Right forelimb (tissue), 1 donor: ENCODE results near the gene SEC14L3.
"Not testable (repeated sequence)": the region's sequence is repeated elsewhere in the genome, so short reads cannot be mapped to it uniquely, and the experiment has no call there.

Source experiments
- DNase-seq: peaks from one replicate; pipeline ENCODE4 v3.0.0-alpha.2; 2018

Gene SEC14L3

GRCh38 chr22:30485362-30485988, 13.7 kb upstream of the SEC14L3 start:
- DNase-seq = peak; percentile 61

DNA sequence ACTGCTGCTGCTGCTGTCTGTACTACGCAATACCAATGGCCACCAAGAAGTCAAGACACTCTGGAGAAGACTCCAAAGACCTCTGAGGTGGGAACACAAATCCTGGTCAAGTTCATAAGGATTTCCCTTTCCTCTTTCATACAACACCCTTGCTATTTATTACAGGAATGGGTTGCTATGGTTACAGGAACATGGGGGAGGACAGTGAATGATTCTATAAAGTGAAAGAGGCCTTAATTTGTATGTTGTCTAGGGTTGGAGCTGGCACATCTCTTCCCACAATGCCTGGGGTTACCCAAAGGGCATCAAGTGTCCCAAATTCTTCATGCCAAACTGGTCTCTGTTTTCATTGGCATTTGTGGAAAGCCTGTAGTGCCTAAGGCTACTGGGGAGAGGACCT, 11.4 kb upstream of the SEC14L3 start:
- no peak for DNase-seq

DNA sequence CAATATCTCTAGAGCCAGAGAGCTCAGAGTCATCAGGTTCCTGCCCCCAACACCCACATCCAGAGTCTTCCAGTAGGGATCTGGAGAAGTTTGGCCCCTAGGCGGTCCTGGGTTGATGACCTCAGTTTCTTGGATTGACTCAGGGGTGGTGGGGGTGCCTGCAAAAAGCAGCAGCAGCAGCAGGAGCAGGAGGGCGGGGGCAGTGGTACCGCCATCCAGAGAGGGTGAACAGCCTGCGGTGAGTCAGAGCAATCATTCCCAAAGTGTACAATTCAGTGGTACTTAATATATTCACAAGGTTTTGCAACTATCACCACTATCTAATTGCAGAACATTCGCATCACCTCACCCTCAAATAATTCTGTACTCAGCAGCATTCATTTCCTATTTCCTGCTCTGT, 9.9 kb upstream of the SEC14L3 start:
- no peak for DNase-seq

DNA sequence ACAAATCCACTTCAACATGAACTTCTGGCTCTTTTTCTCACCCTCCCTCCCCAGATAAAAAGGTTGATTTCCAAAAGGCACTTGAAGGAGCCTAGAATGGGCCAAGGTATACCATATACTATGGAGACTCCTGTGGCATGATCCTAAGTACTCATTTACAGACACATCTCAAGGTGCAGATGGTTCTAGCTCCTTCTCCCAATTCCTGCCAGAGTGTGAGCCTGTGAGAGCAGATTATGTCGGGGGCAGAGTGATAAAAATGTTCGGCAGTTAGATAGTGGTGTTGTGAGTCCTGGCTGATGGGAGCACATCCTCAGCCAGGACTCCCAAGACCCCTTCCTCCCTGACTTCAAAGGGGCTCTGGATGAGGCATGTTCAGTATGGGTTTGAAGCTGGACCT, 8.2 kb upstream of the SEC14L3 start:
- no peak for DNase-seq

DNA sequence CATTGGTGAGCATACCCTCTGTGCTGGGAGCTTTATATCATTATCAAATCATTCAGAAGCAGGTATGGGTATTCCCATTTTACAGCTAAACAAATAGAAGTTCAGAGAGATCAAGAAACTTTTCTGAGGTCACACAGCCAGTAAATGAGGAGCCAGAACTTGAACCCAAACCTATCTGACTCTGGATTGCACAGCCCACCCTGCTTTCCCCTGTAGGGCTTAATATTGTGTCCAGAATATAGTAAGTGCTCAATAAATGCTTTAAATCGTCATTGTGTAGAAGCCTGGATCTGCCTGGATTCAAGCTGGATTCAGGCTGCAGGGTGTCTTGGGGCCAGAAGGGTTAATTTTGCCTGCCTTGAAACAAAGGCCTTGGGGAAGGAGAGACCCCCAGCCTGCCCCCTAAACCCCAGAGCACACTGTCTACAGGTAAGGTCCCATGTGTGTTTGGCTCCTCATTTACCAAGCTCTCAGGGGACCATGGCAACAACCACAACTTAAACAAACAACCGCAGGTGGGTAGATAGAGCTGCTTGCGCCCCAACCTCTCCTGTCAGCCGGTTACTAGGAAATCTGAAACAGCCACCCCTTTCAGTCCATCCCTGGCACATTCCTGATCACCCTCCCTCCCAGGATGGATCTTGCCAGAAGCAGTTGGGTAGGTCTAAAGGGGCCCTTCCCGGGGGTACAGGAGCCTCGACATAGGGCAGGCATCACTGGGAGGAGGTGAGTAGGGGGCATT, 3.0 kb upstream of the SEC14L3 start:
- no peak for DNase-seq

- no peak for DNase-seq
These were observed 2.3 kb upstream of the SEC14L3 start for GRCh38 chr22:30474121-30474520.

DNA sequence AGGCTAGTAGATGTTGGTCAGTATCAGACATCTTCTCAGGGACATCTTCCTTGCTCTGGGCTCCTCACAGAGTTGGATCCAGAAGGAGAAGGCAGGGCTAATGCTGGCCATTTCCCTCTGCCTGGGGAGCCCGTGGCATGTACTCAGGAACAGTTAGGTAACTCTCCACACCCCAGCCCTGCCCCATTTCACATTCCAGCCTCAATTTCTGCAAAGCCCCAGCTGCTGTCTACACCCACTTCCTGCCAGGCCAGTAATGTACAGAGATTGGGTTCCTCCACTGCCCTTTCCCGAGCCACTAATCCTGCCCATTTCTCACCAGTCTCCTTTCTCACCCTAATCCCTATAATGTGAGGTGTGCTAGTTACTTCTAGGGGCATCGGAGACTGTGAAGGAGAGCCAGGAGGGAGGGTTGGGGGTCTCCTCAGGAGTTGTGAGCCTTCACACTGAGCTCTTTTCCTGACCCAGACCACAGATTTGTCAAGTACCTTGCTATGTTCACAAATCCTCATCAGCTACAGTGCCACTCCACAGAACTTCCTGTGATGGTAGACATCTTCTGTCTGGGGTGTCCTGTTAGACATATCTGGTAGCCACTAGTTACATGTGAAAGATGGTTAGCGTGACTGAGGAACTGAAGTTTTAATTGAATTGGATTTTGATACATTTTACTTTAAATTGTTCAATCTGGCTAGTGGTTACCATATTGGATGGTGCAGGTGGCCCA, 1.3 kb upstream of the SEC14L3 start:
- no peak for DNase-seq

DNA sequence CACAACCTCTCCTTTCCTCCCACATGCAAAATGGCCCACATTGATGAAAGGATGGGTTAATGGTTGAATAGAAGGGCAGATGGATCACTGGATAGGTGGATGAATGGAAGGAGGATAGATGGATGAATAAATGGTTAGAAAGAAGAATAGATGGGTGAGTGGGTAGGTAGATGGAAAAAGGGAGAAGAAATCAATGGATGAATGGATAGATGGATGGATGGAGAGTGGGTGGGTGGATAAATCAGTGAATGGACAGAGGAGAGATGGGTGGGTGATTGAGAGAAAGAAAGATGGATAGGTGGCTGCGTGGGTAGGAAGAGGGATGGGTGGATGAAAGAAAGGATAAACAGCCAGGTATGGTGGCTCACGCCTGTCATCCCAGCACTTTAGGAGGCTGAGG, 1.2 kb downstream of the SEC14L3 start:
- DNase-seq = no peak

GRCh38 chr22:30469165-30469564, 2.7 kb downstream of the SEC14L3 start:
- no peak for DNase-seq

DNA sequence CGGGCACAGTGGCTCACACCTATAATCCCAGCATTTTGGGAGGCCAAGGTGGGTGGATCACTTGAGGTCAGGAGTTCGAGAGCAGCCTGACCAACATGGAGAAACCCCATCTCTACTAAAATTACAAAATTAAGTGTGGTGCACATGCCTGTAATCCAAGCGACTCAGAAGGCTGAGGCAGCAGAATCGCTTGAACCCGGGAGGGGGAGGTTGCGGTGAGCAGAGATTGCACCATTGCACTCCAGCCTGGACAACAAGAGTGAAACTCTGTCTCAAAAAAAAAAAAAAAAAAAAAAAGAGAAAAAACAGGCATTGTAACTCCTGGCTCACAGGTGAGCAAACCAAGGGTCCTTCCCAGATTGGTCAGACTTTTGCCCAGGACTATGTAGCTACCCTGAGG, 11.3 kb downstream of the SEC14L3 start:
- DNase-seq = not testable (repeated sequence)

DNA sequence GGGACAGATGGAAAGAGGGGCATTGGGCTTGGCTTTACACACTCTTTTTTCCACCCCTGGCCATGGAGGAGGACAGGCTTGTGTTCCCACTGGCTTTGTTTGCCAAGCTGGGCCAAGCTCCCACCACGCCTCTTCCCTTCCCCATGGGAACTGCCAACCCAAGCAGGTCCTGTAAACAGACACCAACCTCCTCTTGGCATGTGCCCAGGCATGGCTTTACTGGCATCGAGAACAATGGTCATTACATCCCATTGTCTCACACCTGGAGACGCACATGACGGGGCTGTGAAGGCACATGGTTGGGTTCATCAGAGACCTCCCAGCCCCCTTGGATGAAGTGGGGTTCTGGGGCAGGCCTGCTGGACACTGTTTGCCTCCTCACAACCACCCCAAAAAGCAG, 11.7 kb downstream of the SEC14L3 start:
- no peak for DNase-seq

DNA sequence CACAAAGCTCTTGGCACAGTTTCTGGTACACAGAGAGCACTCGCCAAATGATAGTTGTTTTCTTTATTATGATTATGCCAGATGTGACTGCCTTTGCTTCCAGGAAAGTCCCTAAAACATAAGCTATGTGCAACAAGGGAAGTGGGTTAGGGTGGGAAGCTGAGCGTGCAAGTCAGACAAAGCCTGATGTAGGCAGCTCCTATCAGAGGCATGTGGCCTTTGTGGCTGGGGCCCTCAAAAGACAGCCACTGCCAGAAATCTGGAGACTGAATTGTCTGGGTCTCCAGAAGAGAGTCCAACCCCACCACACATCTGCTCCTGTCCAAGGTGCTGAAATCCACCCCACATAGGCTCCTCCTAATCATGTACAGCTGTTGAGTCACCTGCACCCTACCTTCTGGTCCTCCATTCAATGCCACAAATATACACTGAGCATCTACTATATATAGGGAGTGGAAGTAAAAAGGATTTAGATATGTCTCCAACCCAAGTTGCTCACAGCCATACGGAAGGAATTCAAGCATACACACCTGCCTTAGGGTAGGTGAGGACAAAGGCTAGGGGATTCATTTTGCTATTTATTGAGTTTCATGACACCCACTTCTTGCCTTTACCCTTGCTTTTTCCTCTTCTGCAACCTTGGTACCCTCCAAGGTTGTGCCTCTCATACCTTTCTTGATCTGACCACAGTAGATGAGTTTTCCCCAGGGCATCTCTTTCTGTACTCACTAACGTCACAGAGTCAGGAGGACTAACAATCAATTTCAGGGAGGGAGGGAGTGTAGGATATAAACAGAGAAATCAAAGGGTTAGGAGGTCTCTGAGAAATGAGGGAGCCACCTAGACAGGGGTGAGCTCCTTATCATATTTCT, 12.4 kb downstream of the SEC14L3 start:
- DNase-seq = no peak

- no peak for DNase-seq
These were observed 13.8 kb downstream of the SEC14L3 start for GRCh38 chr22:30457981-30458380.

GRCh38 chr22:30455075-30455840, 16.6 kb downstream of the SEC14L3 start:
- no peak for DNase-seq

- no peak for DNase-seq
These were observed 17.9 kb downstream of the SEC14L3 start for GRCh38 chr22:30453731-30454510.

DNA sequence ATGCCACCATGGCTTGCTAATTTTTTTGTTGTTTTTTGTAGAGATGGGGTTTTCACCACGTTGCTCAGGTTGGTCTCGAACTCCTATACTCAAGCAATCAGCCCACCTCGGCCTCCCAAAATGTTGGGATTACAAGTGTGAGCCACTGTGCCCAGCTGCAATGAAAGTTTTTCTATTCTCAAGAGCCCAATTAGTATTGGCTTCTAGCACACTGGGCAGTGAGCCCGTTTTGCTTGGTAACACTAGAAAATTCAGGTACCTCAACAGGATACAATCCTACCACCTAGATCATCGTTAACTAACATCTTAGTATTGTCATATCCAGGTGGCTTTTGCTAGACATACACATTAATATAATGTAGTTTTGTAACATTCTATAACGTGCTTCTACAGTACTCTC, 19.0 kb downstream of the SEC14L3 start:
- DNase-seq = no peak

DNA sequence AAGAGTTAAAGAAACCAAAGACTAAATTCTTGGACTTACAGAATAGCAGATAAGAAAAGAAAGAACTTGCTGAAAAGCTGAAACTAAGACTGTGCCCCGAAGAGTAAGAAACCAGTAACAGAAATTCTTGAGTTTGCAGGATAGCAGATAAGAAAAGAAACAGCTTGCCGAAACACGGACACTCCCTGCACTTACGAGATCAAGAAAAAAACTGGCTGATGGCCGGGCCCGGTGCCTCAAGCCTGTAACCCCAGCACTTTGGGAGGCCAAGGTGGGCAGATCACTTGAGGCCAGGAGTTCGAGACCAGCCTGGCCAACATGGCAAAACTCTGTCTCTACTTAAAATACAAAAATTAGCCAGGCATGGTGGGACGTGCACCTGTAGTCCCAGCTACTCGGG, 20.3 kb downstream of the SEC14L3 start:
- DNase-seq = not testable (repeated sequence)

- no peak for DNase-seq
These were observed 24.2 kb downstream of the SEC14L3 start for GRCh38 chr22:30447656-30448055.

DNA sequence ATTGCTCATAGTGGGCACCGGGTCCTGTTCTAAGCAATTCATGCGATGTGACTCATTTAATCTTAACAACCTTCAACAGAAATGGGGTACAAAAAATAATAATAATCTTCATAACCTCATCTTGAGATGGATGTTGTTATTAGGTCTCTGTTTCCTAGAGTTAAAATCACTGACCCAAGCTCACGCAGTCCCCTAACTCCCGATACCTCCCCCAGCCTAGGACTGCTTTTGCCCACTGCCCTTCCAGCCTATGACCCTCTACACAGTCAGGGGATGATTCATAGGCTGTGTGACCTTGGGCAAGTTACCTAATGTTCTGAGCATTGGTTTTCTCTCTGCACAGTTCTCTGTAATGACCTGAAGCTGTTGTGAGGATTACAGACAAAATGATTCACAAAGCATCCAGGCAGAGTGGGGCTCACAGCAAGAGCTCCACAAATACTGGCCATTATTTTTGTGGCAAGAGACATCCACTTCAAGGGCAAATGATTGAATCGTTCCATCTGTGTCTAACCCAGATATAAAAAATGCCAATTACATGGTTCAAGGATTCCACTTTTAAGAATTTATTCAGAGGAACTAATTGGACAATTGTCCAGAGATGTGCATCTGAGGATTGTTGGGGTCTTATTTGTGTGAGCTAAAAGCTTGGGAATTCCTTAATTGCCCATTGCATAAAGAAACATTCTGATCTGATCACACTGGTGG, 26.2 kb downstream of the SEC14L3 start:
- DNase-seq = no peak

DNA sequence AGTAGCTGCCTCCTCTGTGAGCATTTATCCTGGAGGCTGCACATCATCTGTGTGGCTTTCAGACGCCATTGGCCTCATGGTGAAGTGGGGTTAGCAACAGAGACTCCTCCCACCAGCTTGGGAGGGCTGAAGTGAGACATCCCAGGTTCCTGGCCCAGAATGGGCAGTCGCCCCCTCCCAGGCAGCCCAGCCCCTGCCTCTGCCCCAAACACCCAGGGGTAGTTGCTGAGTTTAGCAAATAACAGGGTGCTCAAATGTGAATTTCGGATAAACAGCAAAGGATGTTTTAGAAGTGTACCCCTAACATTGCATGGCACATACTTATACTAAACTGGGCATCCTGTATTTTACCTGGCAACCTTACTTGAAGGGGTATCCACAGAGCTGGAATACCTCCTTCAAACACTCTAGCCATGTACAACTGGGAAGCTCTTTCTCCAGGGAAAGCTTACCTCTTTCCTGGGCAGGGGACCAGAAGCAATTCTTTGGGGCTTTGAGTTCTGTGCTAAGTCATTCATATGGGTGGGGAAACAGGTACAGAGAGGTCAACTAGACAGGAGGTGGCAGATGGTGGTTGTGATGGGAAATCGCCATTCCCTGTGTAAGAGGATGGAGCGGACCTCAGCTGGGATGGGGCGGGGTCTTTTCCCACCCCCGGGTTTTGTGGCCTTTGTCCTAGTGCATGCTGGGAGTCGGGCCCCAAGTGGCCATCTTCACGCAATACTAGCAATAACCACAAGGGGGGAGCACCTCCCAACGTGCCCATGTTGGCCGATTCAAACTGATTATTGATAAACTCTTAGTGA, 27.0 kb downstream of the SEC14L3 start:
- peak; percentile 63 for DNase-seq
